Chondrocyte (in vitro differentiated cells): Measurements from ENCODE around the gene SLC9A3. TPM values are rescaled to one million over a fixed set of nuclear protein-coding genes. Genes with fewer than 3 reads are reported as not detected.

Experiments
- DNase-seq: peaks from one replicate; pipeline ENCODE4 v3.0.0; 2021; ENCODE audit warnings: mixed read lengths, low spot score
- H3K27ac Mint-ChIP-seq: one replicate; pipeline ENCODE4 v1.8.0; 2021; ENCODE audit warnings: mild to moderate bottlenecking, moderate library complexity, mixed read lengths; ENCODE audit not compliant: unreplicated experiment
- H3K27me3 Mint-ChIP-seq: 2 replicates; pipeline ENCODE4 v1.8.0; 2021; ENCODE audit warnings: low read depth, mixed read lengths
- H3K36me3 Mint-ChIP-seq: 2 replicates; pipeline ENCODE4 v1.8.0; 2021; ENCODE audit warnings: low read depth, mixed read lengths
- H3K4me1 Mint-ChIP-seq: 2 replicates; pipeline ENCODE4 v1.8.0; 2021; ENCODE audit warnings: low read depth, mild to moderate bottlenecking, mixed read lengths
- H3K4me3 Mint-ChIP-seq: one replicate; pipeline ENCODE4 v1.8.0; 2021; ENCODE audit warnings: mild to moderate bottlenecking, moderate library complexity, mixed read lengths; ENCODE audit not compliant: unreplicated experiment
- H3K9me3 Mint-ChIP-seq: 2 replicates; pipeline ENCODE4 v1.8.0; 2021; ENCODE audit warnings: low read depth, mixed read lengths
- total RNA-seq: library from RNA; stranded (reverse); gene quantifications from 3 replicates; pipeline ENCODE4 v1.2.1, GENCODE V29; 2021
- TF ChIP-seq, protein P1 (sequence below): fragments of 200-600 bp; sonication (generic); IDR thresholded peaks from 2 replicates; pipeline ENCODE4 v1.5.0; 2021; ENCODE audit warnings: antibody characterized with exemption, mild to moderate bottlenecking, moderate library complexity

SLC9A3 gene
- total RNA-seq, 1 donor from 2014 or later: 0.95 TPM

- peaks cover 28% of the 10 kb centered on the region for H3K27me3 Mint-ChIP-seq
- TF ChIP-seq, protein P1, sequence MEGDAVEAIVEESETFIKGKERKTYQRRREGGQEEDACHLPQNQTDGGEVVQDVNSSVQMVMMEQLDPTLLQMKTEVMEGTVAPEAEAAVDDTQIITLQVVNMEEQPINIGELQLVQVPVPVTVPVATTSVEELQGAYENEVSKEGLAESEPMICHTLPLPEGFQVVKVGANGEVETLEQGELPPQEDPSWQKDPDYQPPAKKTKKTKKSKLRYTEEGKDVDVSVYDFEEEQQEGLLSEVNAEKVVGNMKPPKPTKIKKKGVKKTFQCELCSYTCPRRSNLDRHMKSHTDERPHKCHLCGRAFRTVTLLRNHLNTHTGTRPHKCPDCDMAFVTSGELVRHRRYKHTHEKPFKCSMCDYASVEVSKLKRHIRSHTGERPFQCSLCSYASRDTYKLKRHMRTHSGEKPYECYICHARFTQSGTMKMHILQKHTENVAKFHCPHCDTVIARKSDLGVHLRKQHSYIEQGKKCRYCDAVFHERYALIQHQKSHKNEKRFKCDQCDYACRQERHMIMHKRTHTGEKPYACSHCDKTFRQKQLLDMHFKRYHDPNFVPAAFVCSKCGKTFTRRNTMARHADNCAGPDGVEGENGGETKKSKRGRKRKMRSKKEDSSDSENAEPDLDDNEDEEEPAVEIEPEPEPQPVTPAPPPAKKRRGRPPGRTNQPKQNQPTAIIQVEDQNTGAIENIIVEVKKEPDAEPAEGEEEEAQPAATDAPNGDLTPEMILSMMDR: no peak
- no peak overlapping the region for H3K27ac Mint-ChIP-seq
- no peak overlapping the region for H3K4me3 Mint-ChIP-seq
- no peaks in the 10 kb centered on the region for H3K4me1 Mint-ChIP-seq
- peaks cover 2% of the 10 kb centered on the region for H3K36me3 Mint-ChIP-seq
- no peaks in the 10 kb centered on the region for H3K9me3 Mint-ChIP-seq
- DNase-seq: peak; percentile 77
Observed at GRCh38 chr5:537621-538071, 13.4 kb upstream of the SLC9A3 start.

DNA sequence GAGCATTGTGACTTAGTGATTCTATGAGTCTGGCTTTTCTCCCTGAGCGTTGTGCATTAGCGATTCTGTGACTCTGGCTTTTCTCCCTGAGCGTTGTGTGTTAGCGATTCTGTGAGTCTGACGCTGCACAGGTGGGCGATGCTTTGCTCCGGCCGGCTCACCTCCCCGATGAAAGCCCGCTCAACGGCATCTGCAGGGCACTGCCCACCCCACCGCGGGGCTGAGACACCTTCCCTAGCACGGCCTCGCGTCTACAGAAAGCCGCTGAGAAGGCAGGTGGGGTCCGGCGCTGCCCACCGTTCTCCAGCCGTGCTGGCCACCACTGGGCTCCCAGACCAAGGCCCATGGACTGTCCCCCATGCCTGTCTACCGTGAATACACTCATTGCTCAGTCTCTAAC, 12.8 kb upstream of the SLC9A3 start:
- H3K27ac Mint-ChIP-seq: no peak overlapping the region

GRCh38 chr5:535846-536698, 11.8 kb upstream of the SLC9A3 start:
- peaks cover 36% of the 10 kb centered on the region for H3K27me3 Mint-ChIP-seq
- TF ChIP-seq, protein P1: no peak
- DNase-seq: no peak
- H3K27ac Mint-ChIP-seq: no peak overlapping the region
- H3K4me3 Mint-ChIP-seq: no peak overlapping the region
- H3K9me3 Mint-ChIP-seq: no peaks in the 10 kb centered on the region
- no peaks in the 10 kb centered on the region for H3K4me1 Mint-ChIP-seq
- H3K36me3 Mint-ChIP-seq: peaks cover 2% of the 10 kb centered on the region

More for the DNA sequence above, 12.8 kb upstream of the SLC9A3 start:
- DNase-seq: peak; percentile 85
- no peaks in the 10 kb centered on the region for H3K9me3 Mint-ChIP-seq
- peaks cover 28% of the 10 kb centered on the region for H3K27me3 Mint-ChIP-seq
- no peak overlapping the region for H3K4me3 Mint-ChIP-seq
- TF ChIP-seq, protein P1: no peak
- peaks cover 2% of the 10 kb centered on the region for H3K36me3 Mint-ChIP-seq
- no peaks in the 10 kb centered on the region for H3K4me1 Mint-ChIP-seq

DNA sequence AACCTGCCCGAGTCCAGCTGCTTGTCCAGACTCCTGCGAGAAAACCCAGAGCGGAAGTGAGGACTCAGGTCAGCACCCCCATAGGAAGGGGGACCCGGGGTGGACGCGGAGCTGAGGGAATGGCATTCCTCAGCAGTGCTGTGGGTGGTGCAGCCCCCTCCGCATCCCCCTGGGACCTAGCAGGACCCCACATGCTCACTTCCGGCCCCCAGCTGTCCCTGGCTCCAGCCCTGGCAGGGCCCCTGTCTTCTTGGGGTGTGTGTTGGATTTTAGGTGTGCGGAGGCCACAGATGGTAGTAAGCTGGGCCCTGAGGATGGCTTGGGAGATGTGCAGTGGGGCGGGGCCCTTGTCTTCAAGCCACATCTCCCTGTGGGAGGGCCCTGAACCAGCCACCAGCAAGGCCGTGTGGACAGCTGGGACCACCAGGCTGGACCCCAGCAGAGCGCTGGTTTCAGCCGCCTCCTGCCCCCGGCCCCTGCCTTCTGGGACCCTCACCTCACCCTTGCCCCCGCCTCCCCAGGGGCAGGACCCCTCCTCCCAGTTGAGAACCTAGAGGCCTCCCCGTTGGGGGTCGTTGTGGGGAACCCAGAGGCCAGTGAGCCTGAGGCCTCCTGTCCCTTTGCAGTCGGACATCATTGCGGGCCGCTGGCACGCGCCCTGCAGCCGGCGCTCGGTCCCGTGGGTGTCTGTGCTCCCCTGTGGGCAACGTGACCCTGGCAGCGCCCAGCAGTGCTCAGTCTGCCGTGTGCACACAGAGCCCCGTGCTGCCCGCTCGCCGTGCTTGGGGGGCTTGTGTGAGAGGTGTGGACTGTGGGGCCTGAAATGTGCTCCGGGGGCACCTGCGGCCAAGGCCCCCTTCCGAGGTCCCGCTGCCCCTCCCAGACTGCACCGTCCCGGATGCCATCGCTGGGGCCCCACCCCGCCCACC, 10.8 kb upstream of the SLC9A3 start:
- H3K36me3 Mint-ChIP-seq: peaks cover 1% of the 10 kb centered on the region
- H3K27ac Mint-ChIP-seq: no peak overlapping the region
- peak; percentile 90 for DNase-seq
- no peak overlapping the region for H3K4me3 Mint-ChIP-seq
- H3K27me3 Mint-ChIP-seq: peaks cover 39% of the 10 kb centered on the region
- TF ChIP-seq, protein P1: no peak
- no peaks in the 10 kb centered on the region for H3K9me3 Mint-ChIP-seq
- no peaks in the 10 kb centered on the region for H3K4me1 Mint-ChIP-seq
